SU-DHL-6 (cell line): ENCODE results near the gene LRBA.

Experiments
- CTCF ChIP-seq: fragments of 200-600 bp; sonication (generic); IDR thresholded peaks from one replicate; pipeline ENCODE4 v1.5.1; 2017; ENCODE audit warnings: antibody characterized with exemption, mild to moderate bottlenecking, low read length, moderate library complexity; ENCODE audit not compliant: insufficient read depth, poor library complexity, severe bottlenecking
- EZH2phosphoT487 ChIP-seq: fragments of 200-600 bp; sonication (generic), shearing (Covaris generic); conservative IDR thresholded peaks from 2 replicates; pipeline ENCODE4 v1.6.1; 2018; ENCODE audit warnings: mild to moderate bottlenecking, antibody characterized with exemption, low read length, moderate library complexity, mixed read lengths

GRCh38 chr4:150394046-150394445, 621.0 kb downstream of the LRBA start:
- no peak for TF ChIP-seq CTCF
- TF ChIP-seq EZH2phosphoT487 = no peak
